Islet of Langerhans (tissue), 1 donor: Measurements from ENCODE around the gene COPRS.
"Not testable (repeated sequence)": the region's sequence is repeated elsewhere in the genome, so short reads cannot be mapped to it uniquely, and the experiment has no call there.

Source experiments
- FAIRE-seq: peaks from one replicate; lab custom pipeline; 2011; peaks lifted over from hg19 to GRCh38; lab: Jason Lieb, UNC

COPRS gene

GRCh38 chr17:31843070-31843745 is 15.8 kb downstream of the COPRS start:
- FAIRE-seq, result no peak

GRCh38 chr17:31842195-31843069 is 16.6 kb downstream of the COPRS start:
- peak; percentile 51 for FAIRE-seq

GRCh38 chr17:31841850-31842194 is 17.2 kb downstream of the COPRS start:
- FAIRE-seq, result peak; percentile 38

GRCh38 chr17:31838636-31839225 is 20.3 kb downstream of the COPRS start:
- FAIRE-seq, result no peak

GRCh38 chr17:31835984-31836383 is 23.1 kb downstream of the COPRS start:
- no peak for FAIRE-seq

GRCh38 chr17:31834448-31834847 is 24.6 kb downstream of the COPRS start:
- FAIRE-seq, result no peak

GRCh38 chr17:31832746-31833145 is 26.3 kb downstream of the COPRS start:
- FAIRE-seq, result no peak

- no peak for FAIRE-seq
Observed at GRCh38 chr17:31830971-31831858, 27.8 kb downstream of the COPRS start.

- no peak for FAIRE-seq
Observed at GRCh38 chr17:31829649-31830048, 29.4 kb downstream of the COPRS start.

GRCh38 chr17:31828955-31829354 is 30.1 kb downstream of the COPRS start:
- FAIRE-seq, result not testable (repeated sequence)

- FAIRE-seq, result no peak
Observed at GRCh38 chr17:31825961-31826691, 32.9 kb downstream of the COPRS start.

- FAIRE-seq, result no peak
Observed at GRCh38 chr17:31824766-31825360, 34.2 kb downstream of the COPRS start.

GRCh38 chr17:31823014-31823413 is 36.0 kb downstream of the COPRS start:
- no peak for FAIRE-seq

GRCh38 chr17:31820691-31821435 is 38.2 kb downstream of the COPRS start:
- FAIRE-seq, result no peak

- FAIRE-seq, result no peak
Observed at GRCh38 chr17:31819578-31819977, 39.5 kb downstream of the COPRS start.

- FAIRE-seq, result not testable (repeated sequence)
Observed at GRCh38 chr17:31818863-31819262, 40.2 kb downstream of the COPRS start.

- FAIRE-seq, result no peak
Observed at GRCh38 chr17:31815212-31815730, 43.8 kb downstream of the COPRS start.

GRCh38 chr17:31811101-31811500 is 47.9 kb downstream of the COPRS start:
- no peak for FAIRE-seq

- FAIRE-seq, result not testable (repeated sequence)
Observed at GRCh38 chr17:31809876-31810275, 49.2 kb downstream of the COPRS start.

- FAIRE-seq, result no peak
Observed at GRCh38 chr17:31808521-31809050, 50.5 kb downstream of the COPRS start.
